GM18873 (cell line): ENCODE results near the gene TRIM71.
"Not testable (repeated sequence)": the region's sequence is repeated elsewhere in the genome, so short reads cannot be mapped to it uniquely, and the experiment has no call there.

Experiments
- ATAC-seq: cut with Tn5 transposase; IDR thresholded peaks from one replicate; pipeline ENCODE4 v1.9.1; 2021; ENCODE audit warnings: mild to moderate bottlenecking, moderate library complexity, moderate number of reproducible peaks; ENCODE audit not compliant: unreplicated experiment, low FRiP score

TRIM71 gene

GRCh38 chr3:32817558-32818228 is at the start of gene TRIM71:
Gene TRIM71 (plus strand): TSS chr3:32817997. CDS start chr3:32818081, 84 bp downstream.
- no peak for ATAC-seq

- ATAC-seq: no peak
Measured at GRCh38 chr3:32778389-32778788, 39.4 kb upstream of the TRIM71 start.

GRCh38 chr3:32780071-32780734 is 37.6 kb upstream of the TRIM71 start:
- no peak for ATAC-seq

- ATAC-seq: peak; percentile 27
Measured at GRCh38 chr3:32780735-32781210, 37.0 kb upstream of the TRIM71 start.

GRCh38 chr3:32781211-32781968 is 36.4 kb upstream of the TRIM71 start:
- peak; percentile 86 for ATAC-seq

GRCh38 chr3:32781969-32782270 is 35.9 kb upstream of the TRIM71 start:
- ATAC-seq: not testable (repeated sequence)

- ATAC-seq: no peak
Measured at GRCh38 chr3:32782407-32782806, 35.4 kb upstream of the TRIM71 start.

GRCh38 chr3:32791833-32792232 is 26.0 kb upstream of the TRIM71 start:
- no peak for ATAC-seq

GRCh38 chr3:32794487-32795308 is 23.1 kb upstream of the TRIM71 start:
- ATAC-seq: no peak

- ATAC-seq: not testable (repeated sequence)
Measured at GRCh38 chr3:32796384-32796950, 21.3 kb upstream of the TRIM71 start.

- ATAC-seq: no peak
Measured at GRCh38 chr3:32797776-32798175, 20.0 kb upstream of the TRIM71 start.

GRCh38 chr3:32801440-32801839 is 16.4 kb upstream of the TRIM71 start:
- ATAC-seq: not testable (repeated sequence)

GRCh38 chr3:32813180-32813579 is 4.6 kb upstream of the TRIM71 start:
- ATAC-seq: no peak

GRCh38 chr3:32814361-32814760 is 3.4 kb upstream of the TRIM71 start:
- ATAC-seq: no peak

GRCh38 chr3:32815841-32816438 is 1.9 kb upstream of the TRIM71 start:
- ATAC-seq: no peak

GRCh38 chr3:32816439-32817256 is 1.1 kb upstream of the TRIM71 start:
- no peak for ATAC-seq

GRCh38 chr3:32817257-32817557 is 590 bp upstream of the TRIM71 start:
- ATAC-seq: no peak

- ATAC-seq: no peak
Measured at GRCh38 chr3:32818229-32818969, 602 bp downstream of the TRIM71 start.
